Smooth muscle cell (in vitro differentiated cells): Measurements from ENCODE around the gene FAM163A. TPM values are rescaled to one million over a fixed set of nuclear protein-coding genes. Genes with fewer than 3 reads are reported as not detected.

Experiments
- DNase-seq: peaks from one replicate; lab custom pipeline; 2025; ENCODE audit not compliant: unreplicated experiment; lab: John Stamatoyannopoulos, UW
- H2AFZ ChIP-seq: fragments of 200-600 bp; sonication (generic); 2 replicates; pipeline ENCODE4 v1.6.0; 2016; ENCODE audit warnings: antibody characterized with exemption, low read depth, mild to moderate bottlenecking
- H3F3A ChIP-seq: fragments of 200-600 bp; sonication (generic); 2 replicates; pipeline ENCODE4 v1.6.0; 2017; ENCODE audit warnings: antibody characterized with exemption, low read depth
- H3K27ac ChIP-seq: fragments of 200-600 bp; sonication (generic); 2 replicates; pipeline ENCODE4 v1.5.1; 2016; ENCODE audit warnings: low read depth, mild to moderate bottlenecking
- H3K27me3 ChIP-seq: fragments of 200-600 bp; sonication (generic); 2 replicates; pipeline ENCODE4 v1.6.1; 2016; ENCODE audit warnings: low read depth, mild to moderate bottlenecking
- H3K36me3 ChIP-seq: fragments of 200-600 bp; sonication (generic); 2 replicates; pipeline ENCODE4 v1.5.1; 2016; ENCODE audit warnings: low read depth
- H3K4me1 ChIP-seq: fragments of 200-600 bp; sonication (generic); 2 replicates; pipeline ENCODE4 v1.5.1; 2016; ENCODE audit warnings: low read depth
- H3K4me2 ChIP-seq: fragments of 200-600 bp; sonication (generic); 2 replicates; pipeline ENCODE4 v1.6.0; 2016; ENCODE audit warnings: mild to moderate bottlenecking
- H3K4me3 ChIP-seq: fragments of 200-600 bp; sonication (generic); 2 replicates; pipeline ENCODE4 v1.5.1; 2016; ENCODE audit warnings: mild to moderate bottlenecking
- H3K79me2 ChIP-seq: fragments of 200-600 bp; sonication (generic); 2 replicates; pipeline ENCODE4 v1.6.0; 2016; ENCODE audit warnings: low read depth, mild to moderate bottlenecking
- H3K9ac ChIP-seq: fragments of 200-600 bp; sonication (generic); 2 replicates; pipeline ENCODE4 v1.6.0; 2016; ENCODE audit warnings: low read depth
- H3K9me3 ChIP-seq: fragments of 200-600 bp; sonication (generic); replicated peaks from 2 replicates; pipeline ENCODE4 v1.5.1; 2016; ENCODE audit warnings: low read depth
- H4K20me1 ChIP-seq: fragments of 200-600 bp; sonication (generic); 2 replicates; pipeline ENCODE4 v1.6.0; 2016; ENCODE audit warnings: low read depth
- WGBS: methylation state at CpG from one replicate; pipeline ENCODE4 v1.1.7; 2016; ENCODE audit warnings: low lambda C conversion rate; 5-methylcytosine and 5-hydroxymethylcytosine counted together
- polyA plus RNA-seq: library from polyadenylated mRNA; unstranded; fragments of >200 nt; fragmentation: Nextera tagmentation; extraction: Ambion mirVana; gene quantifications from 2 replicates; pipeline ENCODE4 v1.2.1, GENCODE V29; 2016
- total RNA-seq: library from RNA; depleted of rRNA; stranded (reverse); fragments of >200 nt; gene quantifications from 2 replicates; pipeline ENCODE4 v1.2.3, GENCODE V29; 2014
- TF ChIP-seq, protein P1 (sequence below): fragments of 200-600 bp; sonication (generic); IDR thresholded peaks from 2 replicates; pipeline ENCODE4 v1.5.1; 2017; ENCODE audit warnings: borderline replicate concordance, mild to moderate bottlenecking, antibody characterized with exemption; ENCODE audit not compliant: insufficient read depth, poor library complexity, severe bottlenecking

The FAM163A gene
- total and polyA plus RNA-seq, 2 experiments from 2014 or later = not detected

DNA sequence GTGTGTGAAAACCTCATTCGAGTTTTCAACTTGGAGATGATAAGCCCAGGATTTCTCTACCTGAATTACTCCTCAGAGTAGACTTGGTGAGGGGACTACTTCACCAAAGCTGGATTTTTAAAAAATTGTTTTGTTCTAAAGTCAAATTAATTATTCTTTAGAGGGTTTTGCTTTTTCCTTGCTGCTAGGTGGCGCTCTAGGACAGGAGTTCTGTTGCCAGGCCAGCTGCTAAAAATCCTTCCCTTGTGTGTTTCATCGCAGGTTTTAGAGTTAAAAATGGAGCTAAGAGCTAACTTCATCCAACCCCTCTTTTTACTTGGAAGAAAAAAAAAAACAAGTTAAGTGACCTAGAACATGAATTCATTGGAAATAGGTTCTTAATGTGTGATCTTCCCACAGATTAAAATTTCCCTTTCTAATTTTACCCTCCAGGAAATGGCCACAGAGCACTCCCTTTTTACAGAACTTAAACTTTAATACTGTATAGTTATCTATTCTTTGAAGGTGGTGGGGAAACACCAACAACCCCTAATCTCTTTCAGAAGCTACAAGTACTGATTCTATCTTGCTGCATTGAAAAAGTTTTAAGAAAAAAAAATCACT, 36.7 kb upstream of the FAM163A start:
- 11% methylated on average over 3 of the region's 3 CpGs for WGBS

DNA sequence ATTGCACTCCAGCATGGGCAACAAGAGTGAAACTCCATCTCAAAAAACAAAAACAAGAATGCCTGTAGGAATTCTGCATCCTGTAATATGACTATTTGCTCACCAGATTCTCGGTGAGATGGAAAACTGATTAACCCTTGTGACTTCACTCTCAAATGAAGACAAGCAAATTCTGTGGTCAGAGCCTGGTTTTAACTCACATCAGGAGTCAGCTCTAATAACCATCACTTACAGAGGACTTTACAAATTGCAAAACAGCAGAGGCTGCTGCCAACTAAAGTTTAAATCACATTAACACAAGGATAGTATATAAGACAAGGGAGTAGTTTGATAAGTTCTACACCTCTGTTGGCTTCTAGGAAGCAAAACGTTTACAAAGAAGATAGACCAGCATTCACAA, 35.7 kb upstream of the FAM163A start:
- Histone ChIP-seq H3F3A (no peaks in the 10 kb centered on the region), H3K4me2 (no peak overlapping the region), H3K9ac (no peak overlapping the region), H3K27ac (no peak overlapping the region), H3K27me3 (peaks cover 10% of the 10 kb centered on the region), H3K36me3 (no peaks in the 10 kb centered on the region), H2AFZ (no peak overlapping the region), H3K4me1 (no peaks in the 10 kb centered on the region), H3K4me3 (no peak overlapping the region), H3K9me3 (no peaks in the 10 kb centered on the region), H3K79me2 (no peaks in the 10 kb centered on the region), H4K20me1 (no peaks in the 10 kb centered on the region)
- TF ChIP-seq, protein P1, sequence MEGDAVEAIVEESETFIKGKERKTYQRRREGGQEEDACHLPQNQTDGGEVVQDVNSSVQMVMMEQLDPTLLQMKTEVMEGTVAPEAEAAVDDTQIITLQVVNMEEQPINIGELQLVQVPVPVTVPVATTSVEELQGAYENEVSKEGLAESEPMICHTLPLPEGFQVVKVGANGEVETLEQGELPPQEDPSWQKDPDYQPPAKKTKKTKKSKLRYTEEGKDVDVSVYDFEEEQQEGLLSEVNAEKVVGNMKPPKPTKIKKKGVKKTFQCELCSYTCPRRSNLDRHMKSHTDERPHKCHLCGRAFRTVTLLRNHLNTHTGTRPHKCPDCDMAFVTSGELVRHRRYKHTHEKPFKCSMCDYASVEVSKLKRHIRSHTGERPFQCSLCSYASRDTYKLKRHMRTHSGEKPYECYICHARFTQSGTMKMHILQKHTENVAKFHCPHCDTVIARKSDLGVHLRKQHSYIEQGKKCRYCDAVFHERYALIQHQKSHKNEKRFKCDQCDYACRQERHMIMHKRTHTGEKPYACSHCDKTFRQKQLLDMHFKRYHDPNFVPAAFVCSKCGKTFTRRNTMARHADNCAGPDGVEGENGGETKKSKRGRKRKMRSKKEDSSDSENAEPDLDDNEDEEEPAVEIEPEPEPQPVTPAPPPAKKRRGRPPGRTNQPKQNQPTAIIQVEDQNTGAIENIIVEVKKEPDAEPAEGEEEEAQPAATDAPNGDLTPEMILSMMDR = no peak
- DNase-seq = no peak
- 66% methylated on average over 2 of the region's 2 CpGs for WGBS

More for the DNA sequence above, 36.7 kb upstream of the FAM163A start:
- Histone ChIP-seq H3K9ac (no peak overlapping the region), H3K27me3 (peaks cover 10% of the 10 kb centered on the region), H3F3A (no peaks in the 10 kb centered on the region), H4K20me1 (no peaks in the 10 kb centered on the region), H3K27ac (no peak overlapping the region), H3K4me3 (no peak overlapping the region), H3K79me2 (no peaks in the 10 kb centered on the region), H3K4me1 (no peaks in the 10 kb centered on the region), H3K4me2 (no peak overlapping the region), H3K9me3 (no peaks in the 10 kb centered on the region), H2AFZ (no peak overlapping the region), H3K36me3 (no peaks in the 10 kb centered on the region)
- TF ChIP-seq, protein P1 = peak; percentile 91
- DNase-seq = no peak

DNA sequence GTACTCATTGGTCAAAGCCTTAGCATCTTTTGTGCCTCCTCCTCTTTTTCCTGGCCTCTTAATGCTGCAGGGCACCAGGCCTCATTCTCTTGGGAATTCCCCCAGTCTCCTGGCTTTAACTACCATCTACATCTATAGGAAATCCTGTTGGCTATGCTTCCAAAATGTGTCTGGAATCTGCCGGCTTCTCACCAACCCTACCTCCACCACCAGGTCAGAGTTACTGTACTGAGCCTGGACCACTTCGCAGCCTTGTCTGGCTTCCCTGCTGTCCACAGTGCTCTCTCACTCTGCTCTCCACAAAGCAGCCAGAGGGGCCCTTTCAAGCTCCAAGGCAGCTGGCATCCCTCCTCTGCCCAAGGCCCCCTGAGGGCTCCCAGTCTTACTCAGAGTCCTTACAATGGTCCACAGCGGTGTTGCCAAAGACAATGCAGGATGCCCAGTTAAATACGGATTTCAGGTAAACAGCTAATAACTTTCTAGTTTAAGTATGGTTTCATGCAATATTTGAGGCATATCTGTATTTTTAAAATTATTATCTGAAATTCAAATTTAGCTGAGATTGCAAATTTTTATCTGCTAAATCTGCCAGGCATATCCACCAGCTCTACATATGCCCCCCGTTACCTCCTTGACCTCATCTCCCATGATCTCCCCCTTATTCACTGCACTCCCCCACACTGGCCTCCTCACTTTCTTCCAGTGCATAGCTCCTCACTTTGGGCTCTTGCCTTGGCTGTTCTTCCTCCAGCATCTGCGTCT, 34.5 kb upstream of the FAM163A start:
- H3K4me3 ChIP-seq = no peak overlapping the region
- H4K20me1 ChIP-seq = no peaks in the 10 kb centered on the region
- no peak overlapping the region for H3K4me2 ChIP-seq
- no peak overlapping the region for H3K9ac ChIP-seq
- H3K27ac ChIP-seq = no peak overlapping the region
- TF ChIP-seq, protein P1 = no peak
- H3K79me2 ChIP-seq = no peaks in the 10 kb centered on the region
- no peaks in the 10 kb centered on the region for H3K9me3 ChIP-seq
- H2AFZ ChIP-seq = no peak overlapping the region
- H3K4me1 ChIP-seq = no peaks in the 10 kb centered on the region
- DNase-seq = no peak
- H3K27me3 ChIP-seq = peaks cover 6% of the 10 kb centered on the region
- WGBS = 93% methylated on average over 6 of the region's 6 CpGs
- H3K36me3 ChIP-seq = no peaks in the 10 kb centered on the region
- no peaks in the 10 kb centered on the region for H3F3A ChIP-seq
